ENCODE data around the gene SLC9A7.

The SLC9A7 gene

GRCh38 chrX:46588263-46588662, 170.7 kb downstream of the SLC9A7 start:
- Histone ChIP-seq H3K9ac (ENCODE audit: low read depth, low read length, poor library complexity, severe bottlenecking) (peak overlapping the region; percentile 58), H3K4me2 (ENCODE audit: low read depth, low read length, poor library complexity, severe bottlenecking) (peak overlapping the region; percentile 75), H3K79me2 (ENCODE audit: insufficient read depth, low read length) (no peaks in the 10 kb centered on the region)

GRCh38 chrX:46587753-46588171, 171.2 kb downstream of the SLC9A7 start:
- H3K27me3 ChIP-seq (ENCODE audit: insufficient read depth, low read length, poor library complexity, severe bottlenecking): no peaks in the 10 kb centered on the region
- no peaks in the 10 kb centered on the region for H3K9me2 ChIP-seq (replicated peaks; ENCODE audit: low read depth, low read length)
- H4K20me1 ChIP-seq (ENCODE audit: insufficient read depth, low read length, poor library complexity, severe bottlenecking): no peaks in the 10 kb centered on the region
- H2AFZ ChIP-seq (ENCODE audit: low read length): peak overlapping the region; percentile 17
- peak overlapping the region; percentile 68 for H3K4me3 ChIP-seq (ENCODE audit: low read length, poor library complexity, severe bottlenecking)
- peaks cover 14% of the 10 kb centered on the region for H3K4me1 ChIP-seq (ENCODE audit: insufficient read depth, low read length, poor library complexity, severe bottlenecking)
- TF ChIP-seq EZH2phosphoT487 (IDR thresholded peaks at IDR 0.05; ENCODE audit: borderline replicate concordance): no peak
- TF ChIP-seq CTCF (conservative IDR thresholded peaks at IDR 0.05; ENCODE audit: low read length): no peak
- H3K9me3 ChIP-seq (ENCODE audit: insufficient read depth, low read depth, low read length): no peaks in the 10 kb centered on the region
- peak overlapping the region; percentile 75 for H3K4me2 ChIP-seq (ENCODE audit: low read depth, low read length, poor library complexity, severe bottlenecking)
- no peaks in the 10 kb centered on the region for H3F3A ChIP-seq (ENCODE audit: low read depth)
- peak overlapping the region; percentile 58 for H3K9ac ChIP-seq (ENCODE audit: low read depth, low read length, poor library complexity, severe bottlenecking)
- H3K79me2 ChIP-seq (ENCODE audit: insufficient read depth, low read length): no peaks in the 10 kb centered on the region
- no peaks in the 10 kb centered on the region for H3K36me3 ChIP-seq (ENCODE audit: insufficient read depth, low read length)

More at GRCh38 chrX:46588263-46588662, 170.7 kb downstream of the SLC9A7 start:
- TF ChIP-seq EZH2phosphoT487 (IDR thresholded peaks at IDR 0.05; ENCODE audit: borderline replicate concordance) (no peak), CTCF (conservative IDR thresholded peaks at IDR 0.05; ENCODE audit: low read length) (no peak)
- Histone ChIP-seq H4K20me1 (ENCODE audit: insufficient read depth, low read length, poor library complexity, severe bottlenecking) (no peaks in the 10 kb centered on the region), H3K36me3 (ENCODE audit: insufficient read depth, low read length) (no peaks in the 10 kb centered on the region), H3K4me3 (ENCODE audit: low read length, poor library complexity, severe bottlenecking) (peak overlapping the region; percentile 68), H3K4me1 (ENCODE audit: insufficient read depth, low read length, poor library complexity, severe bottlenecking) (peaks cover 14% of the 10 kb centered on the region), H3F3A (ENCODE audit: low read depth) (no peaks in the 10 kb centered on the region), H3K9me2 (replicated peaks; ENCODE audit: low read depth, low read length) (no peaks in the 10 kb centered on the region), H3K9me3 (ENCODE audit: insufficient read depth, low read depth, low read length) (no peaks in the 10 kb centered on the region), H2AFZ (ENCODE audit: low read length) (peak overlapping the region; percentile 64), H3K27me3 (ENCODE audit: insufficient read depth, low read length, poor library complexity, severe bottlenecking) (no peaks in the 10 kb centered on the region)

- Histone ChIP-seq H3K79me2 (ENCODE audit: insufficient read depth, low read length) (no peaks in the 10 kb centered on the region), H3K9me3 (ENCODE audit: insufficient read depth, low read depth, low read length) (no peaks in the 10 kb centered on the region), H3K36me3 (ENCODE audit: insufficient read depth, low read length) (no peaks in the 10 kb centered on the region), H4K20me1 (ENCODE audit: insufficient read depth, low read length, poor library complexity, severe bottlenecking) (no peaks in the 10 kb centered on the region), H3K9ac (ENCODE audit: low read depth, low read length, poor library complexity, severe bottlenecking) (peak overlapping the region; percentile 58), H3K4me2 (ENCODE audit: low read depth, low read length, poor library complexity, severe bottlenecking) (peak overlapping the region; percentile 75), H3K27me3 (ENCODE audit: insufficient read depth, low read length, poor library complexity, severe bottlenecking) (no peaks in the 10 kb centered on the region), H2AFZ (ENCODE audit: low read length) (no peak overlapping the region), H3K4me3 (ENCODE audit: low read length, poor library complexity, severe bottlenecking) (no peak overlapping the region), H3F3A (ENCODE audit: low read depth) (no peaks in the 10 kb centered on the region), H3K9me2 (replicated peaks; ENCODE audit: low read depth, low read length) (no peaks in the 10 kb centered on the region), H3K4me1 (ENCODE audit: insufficient read depth, low read length, poor library complexity, severe bottlenecking) (peaks cover 14% of the 10 kb centered on the region)
- TF ChIP-seq CTCF (conservative IDR thresholded peaks at IDR 0.05; ENCODE audit: low read length) (no peak), EZH2phosphoT487 (IDR thresholded peaks at IDR 0.05; ENCODE audit: borderline replicate concordance) (no peak)
These were observed 171.8 kb downstream of the SLC9A7 start for GRCh38 chrX:46587158-46587557.

Measured in Loucy (cell line).